IMR-90 (cell line): ENCODE results near the gene OR51A2. TPM values are rescaled to one million over a fixed set of nuclear protein-coding genes. Genes with fewer than 3 reads are reported as not detected.

Experiments
- ATAC-seq: fragments of 200-7000 bp; cut with Tn5 transposase; 2 replicates; pipeline ENCODE4 v1.9.1; 2020; ENCODE audit warnings: low read depth, mild to moderate bottlenecking, moderate library complexity
- BruUV-seq: library from RNA; stranded (reverse); fragments of 400-500 nt; replicated peaks from 2 replicates; lab custom pipeline; 2021; lab: Mats Ljungman, UMichigan
- CTCF ChIA-PET: fragments of 300-600 bp; formaldehyde crosslinking; extraction: SDS; loops from one replicate; lab custom pipeline; 2021; ENCODE audit warnings: antibody characterized with exemption; lab: Yijun Ruan, JAX
- POLR2A ChIA-PET: fragments of 300-600 bp; sonication (Branson Sonifier 250); formaldehyde crosslinking; loops from one replicate; lab custom pipeline; 2022; ENCODE audit warnings: antibody characterized with exemption; ENCODE audit not compliant: unreplicated experiment; lab: Charles Lee
- DNase-seq: peaks from one replicate; pipeline ENCODE4 v3.0.0; 2013
- H2AFZ ChIP-seq: replicated peaks from 2 replicates; pipeline ENCODE3; 2013; ENCODE audit warnings: low read length, mild to moderate bottlenecking; ENCODE audit not compliant: poor library complexity
- H2AK5ac ChIP-seq: 2 replicates; pipeline ENCODE4 v1.6.1; 2013; ENCODE audit warnings: low read depth, low read length, inconsistent platforms
- H2AK9ac ChIP-seq: replicated peaks from 2 replicates; pipeline ENCODE3; 2013; ENCODE audit warnings: mild to moderate bottlenecking, low read depth, low read length, moderate library complexity; ENCODE audit not compliant: poor library complexity
- H2BK120ac ChIP-seq: 2 replicates; pipeline ENCODE4 v1.6.1; 2013; ENCODE audit warnings: low read depth, low read length, inconsistent platforms
- H2BK15ac ChIP-seq: 3 replicates; pipeline ENCODE4 v1.6.1; 2013; ENCODE audit warnings: low read depth, low read length, inconsistent platforms
- H2BK20ac ChIP-seq: 2 replicates; pipeline ENCODE4 v1.6.1; 2013; ENCODE audit warnings: low read depth, mild to moderate bottlenecking, inconsistent platforms, low read length, moderate library complexity
- H2BK5ac ChIP-seq: 2 replicates; pipeline ENCODE4 v1.6.1; 2013; ENCODE audit warnings: mild to moderate bottlenecking, low read depth, low read length, inconsistent platforms; ENCODE audit not compliant: poor library complexity, severe bottlenecking
- H3K14ac ChIP-seq: replicated peaks from 2 replicates; pipeline ENCODE4 v1.6.1; 2013; ENCODE audit warnings: low read depth, low read length, inconsistent platforms
- H3K18ac ChIP-seq: 2 replicates; pipeline ENCODE4 v1.6.1; 2013; ENCODE audit warnings: low read depth, low read length, control low read depth
- H3K23ac ChIP-seq: 2 replicates; pipeline ENCODE4 v1.6.1; 2013; ENCODE audit warnings: low read depth, low read length, inconsistent platforms
- H3K27ac ChIP-seq: 2 replicates; pipeline ENCODE4 v1.5.1; 2013; ENCODE audit warnings: mild to moderate bottlenecking, control low read depth, low read length; ENCODE audit not compliant: insufficient read depth
- H3K27me3 ChIP-seq: 2 replicates; pipeline ENCODE4 v1.6.1; 2013; ENCODE audit warnings: low read length; ENCODE audit not compliant: control insufficient read depth, insufficient read depth
- H3K36me3 ChIP-seq: 2 replicates; pipeline ENCODE4 v1.6.1; 2013; ENCODE audit warnings: low read length, mixed read lengths; ENCODE audit not compliant: control insufficient read depth, insufficient read depth
- H3K4ac ChIP-seq: 2 replicates; pipeline ENCODE4 v1.6.1; 2013; ENCODE audit warnings: low read depth, low read length, inconsistent platforms
- H3K4me1 ChIP-seq: 2 replicates; pipeline ENCODE4 v1.6.1; 2013; ENCODE audit warnings: low read length, mixed read lengths; ENCODE audit not compliant: control insufficient read depth, insufficient read depth
- H3K4me2 ChIP-seq: 2 replicates; pipeline ENCODE4 v1.6.1; 2013; ENCODE audit warnings: low read depth, mild to moderate bottlenecking, control low read depth, low read length, moderate library complexity
- H3K4me3 ChIP-seq: 2 replicates; pipeline ENCODE4 v1.5.1; 2013; ENCODE audit warnings: low read depth, mild to moderate bottlenecking, control low read depth, low read length, moderate library complexity; ENCODE audit not compliant: insufficient read depth
- H3K56ac ChIP-seq: 2 replicates; pipeline ENCODE4 v1.6.1; 2013; ENCODE audit warnings: low read length, inconsistent platforms; ENCODE audit not compliant: insufficient read depth; ENCODE audit errors: extremely low read depth
- H3K79me1 ChIP-seq, 2 experiments: 2 replicates each; pipeline ENCODE4 v1.6.1; 2013; ENCODE audit warnings: low read length in 2 of 2, inconsistent platforms in 1 of 2, low read depth in 1 of 2
- H3K9ac ChIP-seq: 2 replicates; pipeline ENCODE4 v1.6.1; 2013; ENCODE audit warnings: low read depth, low read length, control low read depth
- H3K9me1 ChIP-seq: 2 replicates; pipeline ENCODE4 v1.6.1; 2013; ENCODE audit warnings: low read length, inconsistent platforms; ENCODE audit not compliant: insufficient read depth
- H3K9me3 ChIP-seq: 2 replicates; pipeline ENCODE4 v1.6.1; 2013; ENCODE audit warnings: low read length; ENCODE audit not compliant: control insufficient read depth, insufficient read depth
- H4K20me1 ChIP-seq: 2 replicates; pipeline ENCODE4 v1.6.1; 2013; ENCODE audit warnings: low read length, inconsistent platforms; ENCODE audit not compliant: insufficient read depth
- H4K5ac ChIP-seq: 2 replicates; pipeline ENCODE4 v1.6.1; 2013; ENCODE audit warnings: mild to moderate bottlenecking, low read depth, low read length, control low read depth
- H4K8ac ChIP-seq, 2 experiments: 2 replicates each; pipeline ENCODE4 v1.6.1; 2013; ENCODE audit warnings: low read depth in 2 of 2, low read length in 2 of 2, control low read depth in 1 of 2, inconsistent platforms in 1 of 2
- H4K91ac ChIP-seq: 2 replicates; pipeline ENCODE4 v1.6.1; 2013; ENCODE audit warnings: low read depth, low read length, inconsistent platforms; ENCODE audit not compliant: insufficient read depth
- MAZ ChIP-seq: IDR thresholded peaks from 2 replicates; pipeline ENCODE4 v1.6.1; 2012; ENCODE audit warnings: low read depth, mild to moderate bottlenecking, low read length, improper control_type of control experiment, moderate library complexity, borderline replicate concordance
- RFX5 ChIP-seq: IDR thresholded peaks from 2 replicates; pipeline ENCODE4 v1.8.0; 2012; ENCODE audit warnings: low read depth, mild to moderate bottlenecking, low read length, moderate library complexity
- WGBS, 2 experiments: methylation state at CpG; one replicate each; pipeline versions ENCODE4 v1.1.5 to v1.1.7; 2013; ENCODE audit warnings: missing lambda C conversion rate in 2 of 2; ENCODE audit not compliant: insufficient read length in 1 of 2; ENCODE audit errors: extremely low coverage in 2 of 2; 5-methylcytosine and 5-hydroxymethylcytosine counted together
- dilution Hi-C: fragments of 300-500 bp; cut with HindIII; formaldehyde crosslinking; loops from one replicate; pipeline ENCODE4 v1.14.3; 2018; ENCODE audit warnings: low sequenced_read_pairs; ENCODE audit not compliant: unreplicated experiment
- in situ Hi-C: fragments of 300-500 bp; cut with MboI; formaldehyde crosslinking; loops from 3 replicates; pipeline ENCODE4 v1.14.3; 2019; ENCODE audit warnings: low sequenced_read_pairs, inconsistent platforms, mixed read lengths
- intact Hi-C: fragments of 100-400 bp; cut with micrococcal nuclease; formaldehyde crosslinking; loops from 2 replicates; pipeline ENCODE4 v1.10.0; 2022
- polyA plus RNA-seq, 3 experiments: library from polyadenylated mRNA; depleted of rRNA; stranded (reverse); fragments of >200 nt; gene quantifications; 2 replicates each; pipeline ENCODE4 v1.2.3, GENCODE V29; 2012; ENCODE audit warnings: low replicate concordance in 1 of 3
- total RNA-seq: library from RNA; depleted of rRNA; stranded (reverse); fragments of >200 nt; gene quantifications from 2 replicates; pipeline ENCODE4 v1.2.3, GENCODE V29; 2012

The OR51A2 gene
- total and polyA plus RNA-seq, 2 of the 4 experiments (the other 2 are of a cell fraction) = not detected

DNA sequence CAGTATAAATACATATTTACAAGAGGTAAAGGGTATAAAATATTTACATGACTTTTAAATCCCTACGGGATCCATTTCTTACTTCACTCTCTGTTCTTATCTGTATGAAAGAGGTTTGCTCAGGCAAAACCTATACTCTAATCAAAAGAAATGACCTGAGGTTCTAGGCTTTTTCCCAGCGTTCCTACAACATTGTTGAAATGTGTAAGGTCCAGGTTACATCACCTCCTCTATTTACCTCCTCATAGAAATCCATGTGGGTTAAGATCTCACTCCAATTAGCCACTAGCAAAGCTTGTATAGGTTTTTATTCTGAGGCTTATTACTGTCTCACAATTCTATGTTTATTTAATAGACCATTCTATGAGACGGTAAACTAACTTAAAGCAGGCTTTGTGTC, 27.2 kb upstream of the OR51A2 start:
- no CpG with 5 or more reads among the region's 3 CpGs for WGBS, 2 experiments
- no peak overlapping the region for H3K4me2 ChIP-seq
- no peak overlapping the region for H3K23ac ChIP-seq
- no peaks in the 10 kb centered on the region for H3K9me1 ChIP-seq
- ATAC-seq (no peak), DNase-seq (no peak)
- no peak overlapping the region for H2AFZ ChIP-seq
- CTCF ChIA-PET = no interaction called here
- no peaks in the 10 kb centered on the region for H3K36me3 ChIP-seq
- no peaks in the 10 kb centered on the region for H3K9me3 ChIP-seq
- H3K27me3 ChIP-seq = no peaks in the 10 kb centered on the region
- no peak overlapping the region for H3K56ac ChIP-seq
- H2BK20ac ChIP-seq = no peak overlapping the region
- POLR2A ChIA-PET = no interaction called here
- no peaks in the 10 kb centered on the region for H3K4me1 ChIP-seq
- no peak overlapping the region for H2AK5ac ChIP-seq
- H3K18ac ChIP-seq = no peak overlapping the region
- in situ Hi-C loops (no loop called here), dilution Hi-C loops (no loop called here), intact Hi-C loops (no loop called here)
- H4K8ac ChIP-seq = no peak overlapping the region
- H3K4me3 ChIP-seq = no peak overlapping the region
- no TSS peak for BruUV-seq
- no peak overlapping the region for H2BK120ac ChIP-seq
- H2AK9ac ChIP-seq = no peak overlapping the region
- H3K27ac ChIP-seq = no peak overlapping the region
- no peak overlapping the region for H3K4ac ChIP-seq
- no peaks in the 10 kb centered on the region for H3K79me1 ChIP-seq
- no peaks in the 10 kb centered on the region for H4K20me1 ChIP-seq
- H4K91ac ChIP-seq = no peak overlapping the region
- no peak overlapping the region for H4K5ac ChIP-seq
- H3K14ac ChIP-seq = no peak overlapping the region
- TF ChIP-seq RFX5 (no peak), MAZ (no peak)
- H2BK5ac ChIP-seq = no peak overlapping the region
- no peak overlapping the region for H2BK15ac ChIP-seq
- no peak overlapping the region for H3K9ac ChIP-seq
